Hepatocyte (in vitro differentiated cells): ENCODE results near the gene GAPVD1. TPM values are rescaled to one million over a fixed set of nuclear protein-coding genes. Genes with fewer than 3 reads are reported as not detected.
"Not testable (repeated sequence)": the region's sequence is repeated elsewhere in the genome, so short reads cannot be mapped to it uniquely, and the experiment has no call there.

Experiments used
- DNase-seq: peaks from one replicate; pipeline ENCODE4 v3.0.0-alpha.2; 2016; ENCODE audit warnings: low spot score
- H2AFZ ChIP-seq: fragments of 200-600 bp; sonication (generic); 2 replicates; pipeline ENCODE4 v1.6.0; 2016; ENCODE audit warnings: antibody characterized with exemption, mild to moderate bottlenecking
- H3K27ac ChIP-seq: fragments of 200-600 bp; sonication (generic); 2 replicates; pipeline ENCODE4 v1.5.1; 2016; ENCODE audit warnings: mild to moderate bottlenecking
- H3K27me3 ChIP-seq: fragments of 200-600 bp; sonication (generic); 2 replicates; pipeline ENCODE4 v1.6.1; 2016
- H3K36me3 ChIP-seq: fragments of 200-600 bp; sonication (generic); replicated peaks from 2 replicates; pipeline ENCODE4 v1.5.1; 2016; ENCODE audit warnings: low read depth; ENCODE audit not compliant: insufficient read depth
- H3K4me1 ChIP-seq: fragments of 200-600 bp; sonication (generic); 2 replicates; pipeline ENCODE4 v1.5.1; 2016; ENCODE audit warnings: mild to moderate bottlenecking, moderate library complexity; ENCODE audit not compliant: insufficient read depth
- H3K4me2 ChIP-seq: fragments of 200-600 bp; sonication (generic); 2 replicates; pipeline ENCODE4 v1.6.0; 2016
- H3K4me3 ChIP-seq: fragments of 200-600 bp; sonication (generic); 2 replicates; pipeline ENCODE4 v1.5.1; 2016; ENCODE audit warnings: mild to moderate bottlenecking
- H3K79me2 ChIP-seq: fragments of 200-600 bp; sonication (generic); 2 replicates; pipeline ENCODE4 v1.6.0; 2017; ENCODE audit warnings: mild to moderate bottlenecking
- H3K9me2 ChIP-seq: fragments of 200-600 bp; sonication (generic); replicated peaks from 2 replicates; pipeline ENCODE4 v1.6.0; 2017; ENCODE audit warnings: mild to moderate bottlenecking; ENCODE audit not compliant: insufficient read depth
- H3K9me3 ChIP-seq: fragments of 200-600 bp; sonication (generic); 2 replicates; pipeline ENCODE4 v1.5.1; 2016; ENCODE audit warnings: low read depth, mild to moderate bottlenecking
- H4K20me1 ChIP-seq: fragments of 200-600 bp; sonication (generic); 2 replicates; pipeline ENCODE4 v1.6.0; 2016; ENCODE audit warnings: mild to moderate bottlenecking; ENCODE audit not compliant: insufficient read depth, poor library complexity, severe bottlenecking
- CTCF ChIP-seq: fragments of 200-600 bp; sonication (generic); IDR thresholded peaks from 2 replicates; pipeline ENCODE4 v1.5.1; 2016; ENCODE audit warnings: antibody characterized with exemption, mild to moderate bottlenecking; ENCODE audit not compliant: poor library complexity
- EZH2 ChIP-seq: fragments of 200-600 bp; sonication (generic); IDR thresholded peaks from 2 replicates; pipeline ENCODE4 v1.6.1; 2016; ENCODE audit warnings: antibody characterized with exemption, mild to moderate bottlenecking, borderline replicate concordance
- EZH2phosphoT487 ChIP-seq: fragments of 200-600 bp; sonication (generic); IDR thresholded peaks from one replicate; pipeline ENCODE4 v1.6.1; 2018; ENCODE audit warnings: antibody characterized with exemption, mild to moderate bottlenecking, low read depth, moderate library complexity; ENCODE audit not compliant: unreplicated experiment, severe bottlenecking
- WGBS: methylation state at CpG from one replicate; pipeline ENCODE4 v1.1.6; 2016; ENCODE audit warnings: low lambda C conversion rate; ENCODE audit errors: missing lambda C conversion rate; 5-methylcytosine and 5-hydroxymethylcytosine counted together
- polyA plus RNA-seq: library from polyadenylated mRNA; unstranded; fragments of >200 nt; fragmentation: Nextera tagmentation; extraction: Ambion mirVana; gene quantifications from 2 replicates; pipeline ENCODE4 v1.2.1, GENCODE V29; 2016
- total RNA-seq: library from RNA; depleted of rRNA; stranded (reverse); fragments of >200 nt; gene quantifications from 2 replicates; pipeline ENCODE4 v1.2.3, GENCODE V29; 2014

Gene GAPVD1
- total and polyA plus RNA-seq, 2 experiments from 2014 or later, result 25.5 to 44.7 TPM

GRCh38 chr9:125398243-125398642 lies 136.6 kb downstream of the GAPVD1 start:
- Histone ChIP-seq H4K20me1 (no peaks in the 10 kb centered on the region), H3K4me2 (no peak overlapping the region), H3K9me2 (no peaks in the 10 kb centered on the region), H2AFZ (no peak overlapping the region), H3K4me1 (no peaks in the 10 kb centered on the region), H3K36me3 (no peaks in the 10 kb centered on the region), H3K79me2 (no peaks in the 10 kb centered on the region), H3K9me3 (no peaks in the 10 kb centered on the region), H3K27me3 (no peaks in the 10 kb centered on the region), H3K27ac (no peak overlapping the region), H3K4me3 (no peak overlapping the region)
- WGBS, result 97% methylated on average over 1 of the region's 1 CpG
- DNase-seq, result no peak
- no peak for TF ChIP-seq EZH2
- TF ChIP-seq CTCF, result no peak

- H3K79me2 ChIP-seq, result no peaks in the 10 kb centered on the region
- H3K36me3 ChIP-seq, result no peaks in the 10 kb centered on the region
- H3K27ac ChIP-seq, result no peak overlapping the region
- H3K4me3 ChIP-seq, result no peak overlapping the region
- no peak overlapping the region for H2AFZ ChIP-seq
- TF ChIP-seq CTCF (no peak), EZH2 (no peak), EZH2phosphoT487 (no peak)
- H4K20me1 ChIP-seq, result no peaks in the 10 kb centered on the region
- H3K9me3 ChIP-seq, result no peaks in the 10 kb centered on the region
- H3K4me1 ChIP-seq, result no peaks in the 10 kb centered on the region
- no peaks in the 10 kb centered on the region for H3K27me3 ChIP-seq
- H3K9me2 ChIP-seq, result no peaks in the 10 kb centered on the region
- H3K4me2 ChIP-seq, result no peak overlapping the region
- WGBS, result 95% methylated on average over 12 of the region's 12 CpGs
- no peak for DNase-seq
These were observed 137.5 kb downstream of the GAPVD1 start for GRCh38 chr9:125399165-125399564.

- no peak overlapping the region for H3K4me3 ChIP-seq
- TF ChIP-seq CTCF (no peak), EZH2 (no peak), EZH2phosphoT487 (no peak)
- H3K4me2 ChIP-seq, result no peak overlapping the region
- no peaks in the 10 kb centered on the region for H3K9me3 ChIP-seq
- H3K79me2 ChIP-seq, result no peaks in the 10 kb centered on the region
- H3K27ac ChIP-seq, result no peak overlapping the region
- H4K20me1 ChIP-seq, result no peaks in the 10 kb centered on the region
- no peaks in the 10 kb centered on the region for H3K4me1 ChIP-seq
- 97% methylated on average over 20 of the region's 20 CpGs for WGBS
- no peaks in the 10 kb centered on the region for H3K9me2 ChIP-seq
- no peak for DNase-seq
- H3K27me3 ChIP-seq, result no peaks in the 10 kb centered on the region
- no peaks in the 10 kb centered on the region for H3K36me3 ChIP-seq
- no peak overlapping the region for H2AFZ ChIP-seq
These were observed 138.0 kb downstream of the GAPVD1 start for GRCh38 chr9:125399666-125400065.

DNA sequence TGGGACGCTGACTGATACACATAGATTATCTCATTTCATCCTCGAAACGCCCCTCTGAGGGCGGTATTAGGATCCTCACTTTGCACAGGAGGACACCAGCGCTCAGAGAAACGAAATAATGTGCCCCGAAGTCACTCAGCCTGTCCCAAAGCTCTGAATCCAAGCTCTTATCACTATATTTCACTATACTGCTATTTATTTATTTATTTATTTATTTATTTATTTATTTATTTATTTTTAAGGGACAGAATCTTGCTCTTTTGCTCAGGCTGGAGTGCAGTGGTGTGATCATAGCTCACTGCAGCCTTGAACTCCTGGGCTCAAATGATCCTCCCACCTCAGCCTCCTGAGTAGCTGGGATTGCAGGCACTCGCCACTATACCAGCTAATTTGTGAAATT lies 138.6 kb downstream of the GAPVD1 start:
- H3K4me3 ChIP-seq, H3K4me2 ChIP-seq, H3K9me3 ChIP-seq, DNase-seq, H3K36me3 ChIP-seq, H2AFZ ChIP-seq, H4K20me1 ChIP-seq, H3K4me1 ChIP-seq, H3K27ac ChIP-seq, H3K9me2 ChIP-seq, H3K27me3 ChIP-seq, H3K79me2 ChIP-seq: not testable (repeated sequence)
- 88% methylated on average over 8 of the region's 8 CpGs for WGBS
